OCI-LY3 (cell line): ENCODE data around the gene POU2AF1.

Experiments used
- H2AFZ ChIP-seq: fragments of 200-600, 300-600 bp; shearing (Covaris generic); 2 replicates; pipeline ENCODE4 v1.6.0; 2014; ENCODE audit warnings: antibody characterized with exemption, low read depth, low read length
- H3K27ac ChIP-seq: fragments of 200-600, 300-600 bp; sonication (generic); 2 replicates; pipeline ENCODE4 v1.5.1; 2014; ENCODE audit warnings: mild to moderate bottlenecking, low read length, moderate library complexity, mixed read lengths
- H3K27me3 ChIP-seq: fragments of 200-600, 300-600 bp; sonication (generic); 2 replicates; pipeline ENCODE4 v1.6.1; 2014; ENCODE audit warnings: low read depth, low read length, mixed read lengths
- H3K36me3 ChIP-seq: fragments of 200-600, 300-600 bp; sonication (generic); replicated peaks from 2 replicates; pipeline ENCODE3; 2014; ENCODE audit warnings: low read depth, low read length, mixed read lengths
- H3K4me1 ChIP-seq: fragments of 300-600, 200-600 bp; sonication (generic); 2 replicates; pipeline ENCODE4 v1.6.1; 2014; ENCODE audit warnings: low read length, mixed read lengths
- H3K4me2 ChIP-seq: fragments of 200-600, 300-600 bp; sonication (generic); 2 replicates; pipeline ENCODE4 v1.6.1; 2014; ENCODE audit warnings: low read length, mixed read lengths
- H3K4me3 ChIP-seq: fragments of 300-600, 200-600 bp; sonication (generic); 2 replicates; pipeline ENCODE4 v1.5.1; 2014; ENCODE audit warnings: antibody characterized with exemption, mild to moderate bottlenecking, low read length, moderate library complexity
- H3K79me2 ChIP-seq: fragments of 300-600, 200-600 bp; shearing (Covaris generic); 2 replicates; pipeline ENCODE4 v1.6.1; 2014; ENCODE audit warnings: mild to moderate bottlenecking, low read length, mixed read lengths
- H3K9ac ChIP-seq: fragments of 300-600, 200-600 bp; shearing (Covaris generic); 2 replicates; pipeline ENCODE4 v1.6.0; 2014; ENCODE audit warnings: mild to moderate bottlenecking, low read length, moderate library complexity
- H3K9me3 ChIP-seq: fragments of 200-600, 300-600 bp; shearing (Covaris generic); 2 replicates; pipeline ENCODE4 v1.6.1; 2014; ENCODE audit warnings: low read length, mixed read lengths; ENCODE audit not compliant: insufficient read depth
- H4K20me1 ChIP-seq: fragments of 200-600, 300-600 bp; sonication (generic); 2 replicates; pipeline ENCODE4 v1.6.1; 2016; ENCODE audit warnings: low read length, mixed read lengths; ENCODE audit not compliant: insufficient read depth
- EZH2phosphoT487 ChIP-seq: fragments of 200-600 bp; shearing (Covaris generic); IDR thresholded peaks from 2 replicates; pipeline ENCODE4 v1.6.1; 2018; ENCODE audit warnings: antibody characterized with exemption, mixed run types, low read depth
- TF ChIP-seq, protein P1 (sequence below): fragments of 200-600, 300-600 bp; sonication (generic); IDR thresholded peaks from 2 replicates; pipeline ENCODE4 v1.5.1; 2014; ENCODE audit warnings: antibody characterized with exemption, low read length, low read depth

POU2AF1 gene

DNA sequence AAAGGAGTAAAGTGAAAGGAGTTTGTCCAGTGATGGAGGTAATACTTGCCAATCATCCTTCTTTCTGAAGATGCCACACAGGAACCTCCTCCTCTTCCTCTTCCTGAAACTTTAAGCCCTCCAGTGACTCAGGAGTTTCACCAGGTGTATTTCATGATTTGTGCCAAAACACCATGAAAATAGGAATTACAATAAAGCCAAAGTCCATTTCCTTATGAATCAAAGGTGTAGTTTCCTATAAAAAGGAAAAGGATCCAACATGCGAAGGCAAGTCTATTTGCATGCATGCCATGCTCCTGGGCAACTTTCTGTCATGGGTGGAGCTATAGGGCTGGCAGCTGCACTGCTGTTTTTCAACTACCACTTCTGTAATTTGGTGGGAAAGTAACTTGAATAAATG, 9.8 kb upstream of the POU2AF1 start:
- H3K9ac ChIP-seq = peak overlapping the region; percentile 41; the same call in 1 of the 2 replicates
- H3K79me2 ChIP-seq = peaks cover 4% of the 10 kb centered on the region; the same call in 1 of the 2 replicates
- peaks cover 7% of the 10 kb centered on the region for H3K36me3 ChIP-seq
- no peak for TF ChIP-seq EZH2phosphoT487
- TF ChIP-seq, protein P1, sequence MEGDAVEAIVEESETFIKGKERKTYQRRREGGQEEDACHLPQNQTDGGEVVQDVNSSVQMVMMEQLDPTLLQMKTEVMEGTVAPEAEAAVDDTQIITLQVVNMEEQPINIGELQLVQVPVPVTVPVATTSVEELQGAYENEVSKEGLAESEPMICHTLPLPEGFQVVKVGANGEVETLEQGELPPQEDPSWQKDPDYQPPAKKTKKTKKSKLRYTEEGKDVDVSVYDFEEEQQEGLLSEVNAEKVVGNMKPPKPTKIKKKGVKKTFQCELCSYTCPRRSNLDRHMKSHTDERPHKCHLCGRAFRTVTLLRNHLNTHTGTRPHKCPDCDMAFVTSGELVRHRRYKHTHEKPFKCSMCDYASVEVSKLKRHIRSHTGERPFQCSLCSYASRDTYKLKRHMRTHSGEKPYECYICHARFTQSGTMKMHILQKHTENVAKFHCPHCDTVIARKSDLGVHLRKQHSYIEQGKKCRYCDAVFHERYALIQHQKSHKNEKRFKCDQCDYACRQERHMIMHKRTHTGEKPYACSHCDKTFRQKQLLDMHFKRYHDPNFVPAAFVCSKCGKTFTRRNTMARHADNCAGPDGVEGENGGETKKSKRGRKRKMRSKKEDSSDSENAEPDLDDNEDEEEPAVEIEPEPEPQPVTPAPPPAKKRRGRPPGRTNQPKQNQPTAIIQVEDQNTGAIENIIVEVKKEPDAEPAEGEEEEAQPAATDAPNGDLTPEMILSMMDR = no peak
- H3K4me1 ChIP-seq = peaks cover 68% of the 10 kb centered on the region
- no peak overlapping the region for H2AFZ ChIP-seq
- H3K27ac ChIP-seq = peak overlapping the region; percentile 92
- peak overlapping the region; percentile 39 for H3K4me2 ChIP-seq
- H3K9me3 ChIP-seq = no peaks in the 10 kb centered on the region
- H4K20me1 ChIP-seq = no peaks in the 10 kb centered on the region
- no peaks in the 10 kb centered on the region for H3K27me3 ChIP-seq
- no peak overlapping the region for H3K4me3 ChIP-seq

DNA sequence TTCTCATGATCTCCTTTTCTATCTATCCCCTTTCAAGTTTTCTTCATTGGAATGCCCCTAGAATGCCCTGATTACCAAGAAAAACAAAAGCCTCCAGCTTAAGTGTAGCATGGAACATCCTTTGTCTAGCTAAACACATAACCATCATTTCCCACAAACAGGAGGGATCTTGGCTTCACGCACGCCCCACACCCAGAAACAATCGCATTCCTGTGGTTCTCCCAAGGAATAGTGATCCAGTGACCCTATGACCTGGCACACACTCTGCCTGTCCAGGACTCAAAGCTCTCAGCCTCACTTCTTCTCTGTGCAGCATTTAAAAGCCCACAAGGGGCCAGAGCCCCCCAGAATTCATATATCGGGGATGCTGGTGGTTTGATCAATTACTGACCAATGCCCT, 9.3 kb upstream of the POU2AF1 start:
- H3K4me2 ChIP-seq = peak overlapping the region; percentile 39
- H3K9me3 ChIP-seq = no peaks in the 10 kb centered on the region
- H3K79me2 ChIP-seq = peaks cover 4% of the 10 kb centered on the region; the same call in 1 of the 2 replicates
- H4K20me1 ChIP-seq = no peaks in the 10 kb centered on the region
- H3K9ac ChIP-seq = peak overlapping the region; percentile 41; the same call in 1 of the 2 replicates
- peaks cover 7% of the 10 kb centered on the region for H3K36me3 ChIP-seq
- H3K27me3 ChIP-seq = no peaks in the 10 kb centered on the region
- TF ChIP-seq, protein P1 = no peak
- no peak for TF ChIP-seq EZH2phosphoT487
- peak overlapping the region; percentile 92 for H3K27ac ChIP-seq
- H3K4me3 ChIP-seq = no peak overlapping the region
- H3K4me1 ChIP-seq = peaks cover 68% of the 10 kb centered on the region
- no peak overlapping the region for H2AFZ ChIP-seq

DNA sequence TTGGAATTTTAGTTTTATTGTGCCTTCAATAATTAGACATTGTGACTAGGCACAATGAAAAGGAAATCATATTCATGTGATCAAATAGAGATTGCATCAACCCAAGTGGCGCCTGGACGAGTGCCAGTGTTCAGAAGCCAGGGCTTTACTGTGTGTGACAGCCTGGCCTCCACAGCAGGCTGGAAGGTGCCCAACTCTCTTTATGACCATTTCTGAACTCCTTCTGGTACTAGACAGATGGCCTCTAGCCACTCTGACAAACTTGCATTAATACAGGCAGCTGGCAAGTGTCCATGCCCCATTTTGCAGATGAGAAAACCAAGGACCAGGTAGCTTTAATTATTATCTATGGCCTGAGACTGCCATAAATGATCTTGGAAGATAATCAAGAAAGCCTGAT, 8.3 kb upstream of the POU2AF1 start:
- Histone ChIP-seq H3K27ac (no peak overlapping the region), H3K4me2 (no peak overlapping the region), H4K20me1 (no peaks in the 10 kb centered on the region), H3K79me2 (peaks cover 4% of the 10 kb centered on the region; the same call in 1 of the 2 replicates), H3K27me3 (no peaks in the 10 kb centered on the region), H3K36me3 (peaks cover 7% of the 10 kb centered on the region), H2AFZ (no peak overlapping the region), H3K4me1 (peaks cover 68% of the 10 kb centered on the region), H3K4me3 (no peak overlapping the region), H3K9me3 (no peaks in the 10 kb centered on the region), H3K9ac (no peak overlapping the region)
- TF ChIP-seq EZH2phosphoT487 = no peak
- TF ChIP-seq, protein P1 = no peak

DNA sequence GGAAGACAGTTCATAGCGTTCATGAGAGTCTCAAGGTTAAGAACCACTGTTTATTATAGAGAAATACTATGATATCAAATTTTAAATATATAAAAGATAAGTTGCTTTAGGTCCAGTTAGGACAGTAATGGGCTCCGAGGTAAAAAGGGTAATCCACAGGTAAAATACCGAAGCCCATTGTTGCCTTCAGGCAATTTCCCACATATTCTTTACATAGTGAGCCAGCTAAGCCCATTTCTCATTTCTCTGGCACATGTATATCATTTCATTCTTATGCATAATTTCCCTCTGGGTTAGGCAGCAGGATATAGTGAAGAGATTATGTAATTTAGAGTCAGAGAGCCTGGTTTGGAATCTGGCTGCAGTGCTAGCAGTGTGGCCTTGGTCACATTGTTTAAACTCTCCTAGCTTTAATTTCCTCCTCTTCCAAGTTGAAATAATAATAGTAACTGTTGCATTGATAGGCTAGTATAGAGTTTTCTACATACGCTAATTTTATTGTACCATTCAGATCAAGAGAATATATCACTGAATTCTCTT, 7.6 kb upstream of the POU2AF1 start:
- Histone ChIP-seq H3K9me3 (no peaks in the 10 kb centered on the region), H3K79me2 (0 out of 2 replicates have a peak, but pooled peaks cover 4% of the 10 kb centered on the region), H3K27ac (no peak overlapping the region)

More for the DNA sequence above, 7.6 kb upstream of the POU2AF1 start:
- no peaks in the 10 kb centered on the region for H3K27me3 ChIP-seq
- H4K20me1 ChIP-seq = no peaks in the 10 kb centered on the region
- H3K4me2 ChIP-seq = no peak overlapping the region
- H3K9ac ChIP-seq = no peak overlapping the region
- H3K36me3 ChIP-seq = peaks cover 7% of the 10 kb centered on the region
- peaks cover 68% of the 10 kb centered on the region for H3K4me1 ChIP-seq
- H2AFZ ChIP-seq = no peak overlapping the region
- TF ChIP-seq EZH2phosphoT487 = no peak
- TF ChIP-seq, protein P1 = no peak
- no peak overlapping the region for H3K4me3 ChIP-seq
